Trophoblast cell (in vitro differentiated cells and primary cell): ENCODE measurements around the gene MATN4.
A peak's percentile ranks its signal among the peaks of the same experiment; 100 is the strongest.

Experiments
- DNase-seq, 2 donors: peaks; one replicate each; pipeline ENCODE4 v3.0.0-alpha.2; 2016
- H2AFZ ChIP-seq: 2 replicates; pipeline ENCODE4 v1.6.1; 2013; ENCODE audit warnings: low read length, moderate library complexity, mild to moderate bottlenecking; ENCODE audit not compliant: insufficient read depth, poor library complexity
- H2AK5ac ChIP-seq: 2 replicates; pipeline ENCODE4 v1.6.1; 2013; ENCODE audit warnings: mild to moderate bottlenecking, low read length
- H2BK120ac ChIP-seq: 2 replicates; pipeline ENCODE4 v1.6.1; 2013; ENCODE audit warnings: low read length, mild to moderate bottlenecking, moderate library complexity; ENCODE audit not compliant: insufficient read depth, poor library complexity
- H2BK12ac ChIP-seq: 2 replicates; pipeline ENCODE4 v1.6.1; 2013; ENCODE audit warnings: mild to moderate bottlenecking, low read length, moderate library complexity
- H2BK5ac ChIP-seq: 2 replicates; pipeline ENCODE4 v1.6.1; 2013; ENCODE audit warnings: low read length, low read depth, moderate library complexity, mild to moderate bottlenecking; ENCODE audit not compliant: poor library complexity
- H3K14ac ChIP-seq: 2 replicates; pipeline ENCODE4 v1.6.1; 2013; ENCODE audit warnings: mild to moderate bottlenecking, low read length
- H3K18ac ChIP-seq: 2 replicates; pipeline ENCODE4 v1.6.1; 2013; ENCODE audit warnings: mild to moderate bottlenecking, low read length
- H3K23ac ChIP-seq: 2 replicates; pipeline ENCODE4 v1.6.1; 2013; ENCODE audit warnings: low read length
- H3K27ac ChIP-seq: 2 replicates; pipeline ENCODE4 v1.5.1; 2013; ENCODE audit warnings: low read depth, mild to moderate bottlenecking, inconsistent platforms, low read length, moderate library complexity
- H3K27me3 ChIP-seq: 2 replicates; pipeline ENCODE4 v1.6.1; 2013; ENCODE audit warnings: inconsistent platforms, mild to moderate bottlenecking, low read length, moderate library complexity; ENCODE audit not compliant: insufficient read depth
- H3K36me3 ChIP-seq, 2 experiments: 1 replicate in 1 of 2; 2 replicates in 1 of 2; pipeline ENCODE4 v1.6.1; 2013; ENCODE audit warnings: low read length in 2 of 2, mild to moderate bottlenecking in 2 of 2, moderate library complexity in 1 of 2; ENCODE audit not compliant: insufficient read depth in 2 of 2, control insufficient read depth in 1 of 2
- H3K4ac ChIP-seq: 2 replicates; pipeline ENCODE4 v1.6.1; 2013; ENCODE audit warnings: low read depth, mild to moderate bottlenecking, low read length, moderate library complexity
- H3K4me1 ChIP-seq, 2 experiments: 1 replicate in 1 of 2; 2 replicates in 1 of 2; pipeline ENCODE4 v1.6.1; 2013; ENCODE audit warnings: low read length in 2 of 2, mild to moderate bottlenecking in 2 of 2, moderate library complexity in 1 of 2; ENCODE audit not compliant: insufficient read depth in 2 of 2, control insufficient read depth in 1 of 2
- H3K4me2 ChIP-seq: 2 replicates; pipeline ENCODE4 v1.6.1; 2013; ENCODE audit warnings: inconsistent platforms, mild to moderate bottlenecking, low read length, moderate library complexity
- H3K4me3 ChIP-seq: 2 replicates; pipeline ENCODE4 v1.5.1; 2013; ENCODE audit warnings: mild to moderate bottlenecking, low read depth, low read length, inconsistent platforms
- H3K79me1 ChIP-seq: one replicate; pipeline ENCODE4 v1.6.1; 2013; ENCODE audit warnings: low read length
- H3K79me2 ChIP-seq: 2 replicates; pipeline ENCODE4 v1.6.1; 2013; ENCODE audit warnings: low read length, mild to moderate bottlenecking; ENCODE audit not compliant: control insufficient read depth, insufficient read depth, poor library complexity
- H3K9ac ChIP-seq: 2 replicates; pipeline ENCODE4 v1.6.1; 2013; ENCODE audit warnings: mild to moderate bottlenecking, low read length
- H3K9me3 ChIP-seq: 2 replicates; pipeline ENCODE4 v1.6.1; 2013; ENCODE audit warnings: low read depth, mild to moderate bottlenecking, control low read depth, inconsistent platforms, low read length; ENCODE audit not compliant: insufficient read depth
- H4K12ac ChIP-seq: 2 replicates; pipeline ENCODE4 v1.6.1; 2013; ENCODE audit warnings: low read depth, mild to moderate bottlenecking, low read length, moderate library complexity
- H4K8ac ChIP-seq: 2 replicates; pipeline ENCODE4 v1.6.1; 2013; ENCODE audit warnings: low read depth, mild to moderate bottlenecking, low read length, moderate library complexity
- H4K91ac ChIP-seq: one replicate; pipeline ENCODE4 v1.6.1; 2013; ENCODE audit warnings: low read depth, mild to moderate bottlenecking, low read length, moderate library complexity
- WGBS: extraction: QIAGEN DNeasy Blood & Tissue Kit; methylation state at CpG from one replicate; pipeline ENCODE4 v1.1.7; 2013; ENCODE audit warnings: missing lambda C conversion rate; ENCODE audit not compliant: insufficient read length, insufficient coverage; ENCODE audit errors: extremely low coverage; 5-methylcytosine and 5-hydroxymethylcytosine counted together

Gene MATN4

GRCh38 chr20:45339799-45340198, 31.7 kb upstream of the MATN4 start:
- H3K4me3 ChIP-seq, result no peak overlapping the region
- peaks cover 58% of the 10 kb centered on the region for H3K79me1 ChIP-seq
- DNase-seq, result no peak
- H4K12ac ChIP-seq, result no peak overlapping the region
- H3K4me2 ChIP-seq, result no peak overlapping the region
- H4K8ac ChIP-seq, result no peak overlapping the region
- H3K4ac ChIP-seq, result peak overlapping the region; percentile 80
- peak overlapping the region; percentile 22 for H2BK5ac ChIP-seq
- H3K36me3 ChIP-seq, result peaks cover 18 to 26% of the 10 kb centered on the region in 2 experiments
- H3K4me1 ChIP-seq, result peaks cover 71 to 78% of the 10 kb centered on the region in 2 experiments
- H3K18ac ChIP-seq, result no peak overlapping the region
- no peaks in the 10 kb centered on the region for H3K9me3 ChIP-seq
- H3K27me3 ChIP-seq, result no peaks in the 10 kb centered on the region
- no peak overlapping the region for H2AFZ ChIP-seq
- H3K14ac ChIP-seq, result no peak overlapping the region
- no peak overlapping the region for H3K9ac ChIP-seq
- peaks cover 45% of the 10 kb centered on the region for H3K79me2 ChIP-seq
- H2BK120ac ChIP-seq, result peak overlapping the region; percentile 40
- WGBS, result no CpG with 5 or more reads among the region's 2 CpGs
- peak overlapping the region; percentile 26 for H2BK12ac ChIP-seq
- H3K27ac ChIP-seq, result no peak overlapping the region
- H2AK5ac ChIP-seq, result no peak overlapping the region
- H3K23ac ChIP-seq, result no peak overlapping the region
- peak overlapping the region; percentile 48 for H4K91ac ChIP-seq

- Histone ChIP-seq H3K36me3 (peaks cover 19 to 27% of the 10 kb centered on the region in 2 experiments), H3K18ac (peak overlapping the region; percentile 67), H3K79me2 (peaks cover 41% of the 10 kb centered on the region), H3K27ac (peak overlapping the region; percentile 90), H3K9me3 (no peaks in the 10 kb centered on the region), H3K4ac (peak overlapping the region; percentile 71), H3K9ac (no peak overlapping the region), H3K27me3 (no peaks in the 10 kb centered on the region), H4K91ac (peak overlapping the region; percentile 89), H3K4me3 (no peak overlapping the region), H3K4me2 (no peak overlapping the region), H2BK12ac (peak overlapping the region; percentile 58), H4K12ac (no peak overlapping the region), H3K23ac (no peak overlapping the region), H2AFZ (no peak overlapping the region), H3K4me1 (peaks cover 67 to 73% of the 10 kb centered on the region in 2 experiments), H4K8ac (peak overlapping the region; percentile 5), H3K79me1 (peaks cover 52% of the 10 kb centered on the region), H2AK5ac (peak overlapping the region; percentile 6), H2BK120ac (no peak overlapping the region), H3K14ac (peak overlapping the region; percentile 45), H2BK5ac (peak overlapping the region; percentile 91)
- no peak for DNase-seq
- no CpG with 5 or more reads among the region's 6 CpGs for WGBS
Observed at GRCh38 chr20:45339084-45339483, 31.0 kb upstream of the MATN4 start.

- peak overlapping the region; percentile 92 for H2BK120ac ChIP-seq
- peak overlapping the region; percentile 18 for H2AFZ ChIP-seq
- peak overlapping the region; percentile 88 for H2AK5ac ChIP-seq
- H3K79me2 ChIP-seq, result peaks cover 38% of the 10 kb centered on the region
- peak overlapping the region; percentile 30 for H3K4me2 ChIP-seq
- H4K12ac ChIP-seq, result no peak overlapping the region
- H4K8ac ChIP-seq, result peak overlapping the region; percentile 61
- H3K9ac ChIP-seq, result no peak overlapping the region
- WGBS, result no CpG with 5 or more reads among the region's 11 CpGs
- peaks cover 45% of the 10 kb centered on the region for H3K79me1 ChIP-seq
- H3K4me1 ChIP-seq, result peaks cover 61 to 66% of the 10 kb centered on the region in 2 experiments
- no peak for DNase-seq
- no peak overlapping the region for H3K4me3 ChIP-seq
- peak overlapping the region; percentile 83 for H3K18ac ChIP-seq
- H3K9me3 ChIP-seq, result no peaks in the 10 kb centered on the region
- H3K14ac ChIP-seq, result peak overlapping the region; percentile 63
- H2BK12ac ChIP-seq, result peak overlapping the region; percentile 91
- H2BK5ac ChIP-seq, result peak overlapping the region; percentile 91
- H3K4ac ChIP-seq, result peak overlapping the region; percentile 71
- peak overlapping the region; percentile 89 for H4K91ac ChIP-seq
- no peaks in the 10 kb centered on the region for H3K27me3 ChIP-seq
- H3K23ac ChIP-seq, result no peak overlapping the region
- H3K27ac ChIP-seq, result peak overlapping the region; percentile 90
- peaks cover 21 to 27% of the 10 kb centered on the region in 2 experiments for H3K36me3 ChIP-seq
Observed at GRCh38 chr20:45338121-45339030, 30.3 kb upstream of the MATN4 start.

GRCh38 chr20:45337367-45338120, 29.4 kb upstream of the MATN4 start:
- peaks cover 54 to 57% of the 10 kb centered on the region in 2 experiments for H3K4me1 ChIP-seq
- no peaks in the 10 kb centered on the region for H3K27me3 ChIP-seq
- H3K9me3 ChIP-seq, result no peaks in the 10 kb centered on the region
- peak overlapping the region; percentile 92 for H2BK120ac ChIP-seq
- peak overlapping the region; percentile 89 for H4K91ac ChIP-seq
- H3K14ac ChIP-seq, result peak overlapping the region; percentile 63
- peak overlapping the region; percentile 71 for H3K4ac ChIP-seq
- peak; percentile 78 to 83 for DNase-seq
- peak overlapping the region; percentile 88 for H2AK5ac ChIP-seq
- H3K79me2 ChIP-seq, result peaks cover 35% of the 10 kb centered on the region
- peak overlapping the region; percentile 90 for H3K27ac ChIP-seq
- H2AFZ ChIP-seq, result peak overlapping the region; percentile 18
- peak overlapping the region; percentile 83 for H3K18ac ChIP-seq
- H3K79me1 ChIP-seq, result peaks cover 38% of the 10 kb centered on the region
- H3K4me2 ChIP-seq, result peak overlapping the region; percentile 30
- no peak overlapping the region for H4K12ac ChIP-seq
- peak overlapping the region; percentile 91 for H2BK5ac ChIP-seq
- H3K23ac ChIP-seq, result no peak overlapping the region
- peak overlapping the region; percentile 61 for H4K8ac ChIP-seq
- WGBS, result no CpG with 5 or more reads among the region's 15 CpGs
- H3K36me3 ChIP-seq, result peaks cover 29 to 33% of the 10 kb centered on the region in 2 experiments
- no peak overlapping the region for H3K4me3 ChIP-seq
- H3K9ac ChIP-seq, result no peak overlapping the region
- H2BK12ac ChIP-seq, result peak overlapping the region; percentile 91
